ENCODE data around the gene DUSP16.

Gene DUSP16

DNA sequence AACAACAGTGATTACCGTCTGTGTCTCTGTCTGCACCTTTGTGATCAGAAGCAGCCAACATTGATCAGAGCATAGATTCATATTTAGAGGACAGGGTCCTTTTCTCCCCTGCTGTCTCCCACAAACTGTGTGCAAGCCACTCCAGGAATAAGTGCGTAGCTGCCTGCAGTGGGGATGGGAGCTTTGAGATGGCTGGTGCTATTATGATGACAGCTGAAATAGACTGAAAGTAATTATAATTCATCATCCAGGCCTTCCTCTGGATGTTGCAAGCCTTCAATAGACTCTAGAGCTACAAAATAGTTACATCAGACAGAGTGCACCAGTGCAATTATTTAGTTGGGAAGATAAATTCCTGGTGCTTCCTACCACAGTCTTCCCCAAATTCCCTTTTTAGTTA, 137.7 kb downstream of the DUSP16 start:
- no peak overlapping the region for H3K4me3 Mint-ChIP-seq
- peaks cover 53% of the 10 kb centered on the region for H3K4me1 Mint-ChIP-seq
- ATAC-seq: no peak
- H3K9me3 Mint-ChIP-seq: peaks cover 30 to 31% of the 10 kb centered on the region in 2 donors
- H3K27me3 Mint-ChIP-seq: no peaks in the 10 kb centered on the region
- DNase-seq: no peak
- no peak overlapping the region for H3K27ac Mint-ChIP-seq
